H1 (cell line): ENCODE measurements around the gene MANSC4. TPM values are rescaled to one million over a fixed set of nuclear protein-coding genes. Genes with fewer than 3 reads are reported as not detected.

Experiments used
- CTCF ChIA-PET: fragments of 300-600 bp; sonication (Branson Sonifier 250); formaldehyde crosslinking; loops from one replicate; lab custom pipeline; 2021; ENCODE audit not compliant: partially characterized antibody; lab: Charles Lee
- POLR2A ChIA-PET: fragments of 300-600 bp; sonication (Branson Sonifier 250); formaldehyde crosslinking; loops from one replicate; lab custom pipeline; 2021; ENCODE audit warnings: inconsistent platforms; ENCODE audit not compliant: partially characterized antibody; lab: Charles Lee
- DNase-seq, 2 experiments: peaks; one replicate each; pipeline versions ENCODE4 v3.0.0 to v3.0.0-alpha.2; 2010 to 2022; ENCODE audit warnings: low spot score in 2 of 2, low read depth in 1 of 2, mixed read lengths in 1 of 2
- FAIRE-seq: peaks from 2 replicates; lab custom pipeline; 2011; peaks lifted over from hg19 to GRCh38; lab: Jason Lieb, UNC
- H2AFZ ChIP-seq: 2 replicates; pipeline ENCODE4 v1.8.1; 2012; ENCODE audit warnings: low read length, inconsistent platforms
- H2AK5ac ChIP-seq: 2 replicates; pipeline ENCODE4 v1.6.1; 2013; ENCODE audit warnings: low read depth, low read length
- H2BK120ac ChIP-seq: replicated peaks from 2 replicates; pipeline ENCODE3; 2013; ENCODE audit warnings: low read depth, low read length, inconsistent platforms
- H2BK12ac ChIP-seq: 2 replicates; pipeline ENCODE4 v1.6.1; 2013; ENCODE audit warnings: low read depth, low read length
- H2BK15ac ChIP-seq: 2 replicates; pipeline ENCODE4 v1.6.1; 2013; ENCODE audit warnings: low read length
- H2BK20ac ChIP-seq: 2 replicates; pipeline ENCODE4 v1.6.1; 2013; ENCODE audit warnings: low read length
- H2BK5ac ChIP-seq: 2 replicates; pipeline ENCODE4 v1.6.1; 2013; ENCODE audit warnings: low read depth, low read length
- H3K14ac ChIP-seq: 2 replicates; pipeline ENCODE4 v1.6.1; 2013; ENCODE audit warnings: inconsistent platforms; ENCODE audit not compliant: insufficient read length
- H3K18ac ChIP-seq: 2 replicates; pipeline ENCODE4 v1.6.1; 2013; ENCODE audit warnings: low read length; ENCODE audit errors: extremely low read depth
- H3K23ac ChIP-seq: 2 replicates; pipeline ENCODE4 v1.6.1; 2013; ENCODE audit warnings: inconsistent platforms; ENCODE audit not compliant: insufficient read length
- H3K23me2 ChIP-seq: 2 replicates; pipeline ENCODE4 v1.6.1; 2013; ENCODE audit warnings: low read depth, low read length
- H3K27ac ChIP-seq: 2 replicates; pipeline ENCODE4 v1.6.1; 2011; ENCODE audit warnings: low read depth, low read length, inconsistent platforms
- H3K27me3 ChIP-seq, 4 experiments: replicated peaks in 1 of 4; 1 replicate in 1 of 4; 2 replicates in 3 of 4; pipeline versions ENCODE4 v1.6.1 to v1.8.1; 2011 to 2013; ENCODE audit warnings: low read length in 3 of 4, mild to moderate bottlenecking in 3 of 4, inconsistent platforms in 2 of 4, mixed read lengths in 2 of 4, moderate library complexity in 1 of 4; ENCODE audit not compliant: control insufficient read depth in 3 of 4, insufficient read depth in 3 of 4; ENCODE audit errors: extremely low read depth in 1 of 4
- H3K36me3 ChIP-seq, 4 experiments: 2 replicates each; pipeline versions ENCODE4 v1.6.1 to v1.8.1; 2011 to 2013; ENCODE audit warnings: mild to moderate bottlenecking in 4 of 4, low read length in 3 of 4, moderate library complexity in 2 of 4, control low read depth in 1 of 4, inconsistent platforms in 1 of 4; ENCODE audit not compliant: insufficient read depth in 4 of 4, control insufficient read depth in 2 of 4
- H3K4ac ChIP-seq: replicated peaks from 2 replicates; pipeline ENCODE3; 2013; ENCODE audit warnings: low read length, low read depth, mixed read lengths, inconsistent platforms; ENCODE audit not compliant: insufficient read length
- H3K4me1 ChIP-seq, 4 experiments: replicated peaks in 1 of 4; 1 replicate in 1 of 4; 2 replicates in 3 of 4; pipeline versions ENCODE4 v1.6.1 to v1.8.1; 2011 to 2013; ENCODE audit warnings: low read length in 3 of 4, inconsistent platforms in 2 of 4, mixed read lengths in 1 of 4; ENCODE audit not compliant: insufficient read depth in 4 of 4, control insufficient read depth in 3 of 4
- H3K4me2 ChIP-seq, 2 experiments: 2 replicates each; pipeline versions ENCODE4 v1.6.1 to v1.8.1; 2011 to 2013; ENCODE audit warnings: low read depth in 2 of 2, low read length in 2 of 2, control low read depth in 1 of 2, inconsistent platforms in 1 of 2, mild to moderate bottlenecking in 1 of 2; ENCODE audit not compliant: insufficient read depth in 1 of 2
- H3K4me3 ChIP-seq, 4 experiments: fragments of 200-600, 300-600 bp in 1 of 4; sonication (generic), shearing (Covaris generic), sonication (Bioruptor Twin) in 1 of 4; 2 replicates each; pipeline versions ENCODE4 v1.5.1 to v1.8.1; 2011 to 2016; ENCODE audit warnings: low read length in 4 of 4, low read depth in 3 of 4, control low read depth in 2 of 4, inconsistent platforms in 2 of 4, mild to moderate bottlenecking in 2 of 4, mixed read lengths in 1 of 4, moderate library complexity in 1 of 4; ENCODE audit not compliant: insufficient read depth in 2 of 4; ENCODE audit errors: extremely low read depth in 1 of 4
- H3K56ac ChIP-seq: replicated peaks from 2 replicates; pipeline ENCODE3; 2013; ENCODE audit warnings: low read depth, mild to moderate bottlenecking, mixed read lengths, low read length, inconsistent platforms; ENCODE audit not compliant: insufficient read length
- H3K79me1 ChIP-seq: 2 replicates; pipeline ENCODE4 v1.6.1; 2013; ENCODE audit warnings: low read depth, low read length, control low read depth
- H3K79me2 ChIP-seq, 2 experiments: 2 replicates each; pipeline versions ENCODE4 v1.6.1 to v1.8.1; 2012 to 2013; ENCODE audit warnings: low read length in 2 of 2, mild to moderate bottlenecking in 2 of 2, inconsistent platforms in 1 of 2; ENCODE audit not compliant: insufficient read depth in 2 of 2, control insufficient read depth in 1 of 2
- H3K9ac ChIP-seq, 4 experiments: replicated peaks in 1 of 4; 1 replicate in 1 of 4; 2 replicates in 3 of 4; pipeline versions ENCODE4 v1.6.1 to v1.8.1; 2011 to 2013; ENCODE audit warnings: low read depth in 3 of 4, low read length in 3 of 4, control low read depth in 2 of 4, mild to moderate bottlenecking in 2 of 4, moderate library complexity in 2 of 4, inconsistent platforms in 1 of 4; ENCODE audit errors: extremely low read depth in 1 of 4
- H3K9me3 ChIP-seq, 2 experiments: 2 replicates each; pipeline versions ENCODE4 v1.6.1 to v1.8.1; 2012 to 2013; ENCODE audit warnings: mild to moderate bottlenecking in 2 of 2, moderate library complexity in 2 of 2, control low read depth in 1 of 2, inconsistent platforms in 1 of 2, low read depth in 1 of 2, low read length in 1 of 2, mixed read lengths in 1 of 2; ENCODE audit not compliant: insufficient read depth in 2 of 2
- H4K20me1 ChIP-seq, 2 experiments: replicated peaks in 1 of 2; 2 replicates each; pipeline versions ENCODE3 to v1.8.1; 2011 to 2013; ENCODE audit warnings: inconsistent platforms in 2 of 2, low read length in 2 of 2, mild to moderate bottlenecking in 1 of 2; ENCODE audit not compliant: insufficient read depth in 2 of 2, control insufficient read depth in 1 of 2
- H4K5ac ChIP-seq: 2 replicates; pipeline ENCODE4 v1.6.1; 2013; ENCODE audit warnings: low read length, low read depth, mixed read lengths, inconsistent platforms; ENCODE audit not compliant: insufficient read length
- H4K8ac ChIP-seq: 2 replicates; pipeline ENCODE4 v1.8.0; 2013; ENCODE audit warnings: mild to moderate bottlenecking, moderate library complexity, low read length, inconsistent platforms; ENCODE audit not compliant: insufficient read depth; ENCODE audit errors: extremely low read depth
- H4K91ac ChIP-seq: replicated peaks from 2 replicates; pipeline ENCODE3; 2013; ENCODE audit warnings: low read length, mixed read lengths, inconsistent platforms; ENCODE audit not compliant: insufficient read length
- BRCA1 ChIP-seq: IDR thresholded peaks from 2 replicates; pipeline ENCODE4 v1.6.1; 2012; ENCODE audit warnings: low read depth, low read length, improper control_type of control experiment
- CHD2 ChIP-seq: IDR thresholded peaks from 2 replicates; pipeline ENCODE4 v1.6.1; 2012; ENCODE audit warnings: low read length, improper control_type of control experiment
- CREB1 ChIP-seq: IDR thresholded peaks from 2 replicates; pipeline ENCODE4 v1.6.1; 2012; ENCODE audit warnings: inconsistent platforms
- CTCF ChIP-seq, 3 experiments: IDR thresholded peaks; 1 replicate in 2 of 3; 2 replicates in 1 of 3; pipeline versions ENCODE4 v1.5.1 to v1.6.1; 2011; ENCODE audit warnings: low read length in 3 of 3, mild to moderate bottlenecking in 3 of 3, inconsistent platforms in 2 of 3, low read depth in 1 of 3, moderate library complexity in 1 of 3; ENCODE audit not compliant: insufficient read depth in 1 of 3; ENCODE audit errors: control extremely low read depth in 1 of 3
- GABPA ChIP-seq: IDR thresholded peaks from 2 replicates; pipeline ENCODE4 v1.6.1; 2011; ENCODE audit warnings: mild to moderate bottlenecking, low read length, moderate library complexity, borderline replicate concordance; ENCODE audit not compliant: insufficient read depth
- HDAC2 ChIP-seq, 2 experiments: fragments of 300-600 bp in 1 of 2; sonication (generic) in 1 of 2; IDR thresholded peaks; 2 replicates each; pipeline ENCODE4 v1.6.1; 2011 to 2012; ENCODE audit warnings: low read depth in 2 of 2, low read length in 2 of 2, mild to moderate bottlenecking in 2 of 2, moderate library complexity in 2 of 2, borderline replicate concordance in 1 of 2, inconsistent platforms in 1 of 2
- KDM1A ChIP-seq: fragments of 200-600, 300-600 bp; sonication (generic); IDR thresholded peaks from 2 replicates; pipeline ENCODE4 v1.7.1; 2016; ENCODE audit warnings: mild to moderate bottlenecking, low read length, borderline replicate concordance
- NRF1 ChIP-seq: IDR thresholded peaks from 2 replicates; pipeline ENCODE4 v1.6.1; 2011; ENCODE audit warnings: mild to moderate bottlenecking, low read depth, low read length, improper control_type of control experiment
- PHF8 ChIP-seq: fragments of 200-600 bp; sonication (generic); conservative IDR thresholded peaks from 2 replicates; pipeline ENCODE4 v1.7.1; 2012; ENCODE audit warnings: low read depth, mild to moderate bottlenecking, inconsistent platforms, low read length, moderate library complexity
- POU5F1 ChIP-seq: IDR thresholded peaks from 2 replicates; pipeline ENCODE4 v1.6.1; 2011; ENCODE audit warnings: low read depth, mild to moderate bottlenecking, low read length, moderate library complexity
- RXRA ChIP-seq: IDR thresholded peaks from 2 replicates; pipeline ENCODE4 v1.6.1; 2011; ENCODE audit warnings: low read depth, mild to moderate bottlenecking, low read length, moderate library complexity; ENCODE audit not compliant: insufficient read depth
- SP4 ChIP-seq: IDR thresholded peaks from 2 replicates; pipeline ENCODE4 v1.6.1; 2012; ENCODE audit warnings: low read length, inconsistent platforms
- WGBS, 2 experiments: shearing (Covaris generic) in 1 of 2; methylation state at CpG; one replicate each; pipeline versions ENCODE4 v1.1.6 to v1.1.7; 2013 to 2015; ENCODE audit warnings: low lambda C conversion rate in 2 of 2, mixed read lengths in 2 of 2, inconsistent platforms in 1 of 2, low coverage in 1 of 2, missing lambda C conversion rate in 1 of 2; ENCODE audit not compliant: insufficient replicate concordance in 2 of 2, insufficient coverage in 1 of 2, insufficient read length in 1 of 2; ENCODE audit errors: extremely low coverage in 1 of 2, missing lambda C conversion rate in 1 of 2; 5-methylcytosine and 5-hydroxymethylcytosine counted together
- polyA plus RNA-seq, 7 experiments: library from polyadenylated mRNA; depleted of rRNA in 3 of 7; stranded (reverse) in 5 of 7; unstranded in 2 of 7; fragments of >200 nt in 5 of 7; fragments of 200-250 nt in 2 of 7; gene quantifications; 1 replicate in 5 of 7; 2 replicates in 1 of 7; 4 replicates in 1 of 7; pipeline versions ENCODE4 v1.2.1 to v1.2.3, GENCODE V29; 2011 to 2013; ENCODE audit warnings: missing spikeins in 2 of 7, mixed read lengths in 2 of 7
- total RNA-seq: library from RNA; stranded (reverse); fragmentation: NEBNext Ultra II Directional; extraction: Animal tissue kit (Norgen Biotek cat#: 25700); gene quantifications from 2 replicates; pipeline ENCODE4 v1.2.1, GENCODE V29; 2021

The MANSC4 gene
- total and polyA plus RNA-seq, 2 of the 8 experiments (the other 6 are each of a cell fraction or from before 2014, with no cell fraction given), result not detected

- H3K79me1 ChIP-seq, result no peaks in the 10 kb centered on the region; the same call in 1 of the 2 replicates
- peaks cover 0 to 67% of the 10 kb centered on the region in 2 experiments; a peak in 3 of 4 replicates for H3K79me2 ChIP-seq
- H3K56ac ChIP-seq, result no peak overlapping the region
- H3K27me3 ChIP-seq, result no peaks in the 10 kb centered on the region
- no peaks in the 10 kb centered on the region; a peak in 1 of 7 replicates for H3K4me1 ChIP-seq
- H2BK15ac ChIP-seq, result no peak overlapping the region
- H2AFZ ChIP-seq, result no peak overlapping the region
- peaks cover 2 to 10% (median 6%) of the 10 kb centered on the region in 4 experiments; a peak in 5 of 8 replicates for H3K36me3 ChIP-seq
- H2BK12ac ChIP-seq, result no peak overlapping the region
- H3K23me2 ChIP-seq, result no peaks in the 10 kb centered on the region
- ChIA-PET CTCF (interaction anchor here (0.6 to 0.7 kb wide), 2 partner anchors 36 to 828 kb away, joined by 3 read pairs; no protein-coding TSS in a partner anchor), POLR2A (interaction anchor here (0.6 to 4.1 kb wide), 5 partner anchors 8 to 46 kb away, joined by 3 to 18 read pairs (median 3); partner anchors contain the start of genes KLHL42 and MANSC4)
- H3K23ac ChIP-seq, result no peak overlapping the region
- no peak overlapping the region for H2BK5ac ChIP-seq
- H4K91ac ChIP-seq, result no peak overlapping the region
- no peak overlapping the region for H2AK5ac ChIP-seq
- no peak overlapping the region for H3K4me3 ChIP-seq
- no peak overlapping the region for H3K27ac ChIP-seq
- FAIRE-seq (no peak), DNase-seq (no peak)
- peaks cover 0 to 4% of the 10 kb centered on the region in 2 experiments for H4K20me1 ChIP-seq
- H3K4me2 ChIP-seq, result no peak overlapping the region
- H2BK20ac ChIP-seq, result no peak overlapping the region
- H3K14ac ChIP-seq, result no peak overlapping the region
- no peaks in the 10 kb centered on the region for H3K9me3 ChIP-seq
- no peak overlapping the region for H4K5ac ChIP-seq
- WGBS, 2 experiments, result 85% methylated on average over 2 of the region's 2 CpGs; no CpG with 5 or more reads in 1 of the 2 experiments
- no peak overlapping the region for H2BK120ac ChIP-seq
- no peak overlapping the region for H3K4ac ChIP-seq
- no peak overlapping the region for H3K9ac ChIP-seq
- H4K8ac ChIP-seq, result no peak overlapping the region
- no peak overlapping the region for H3K18ac ChIP-seq
- TF ChIP-seq GABPA, result no peak
- no peak for TF ChIP-seq SP4
- TF ChIP-seq HDAC2 (IDR thresholded peaks at IDR 0.05; ENCODE audit: borderline replicate concordance in 1 of 2, low read depth in 2 of 2, low read length in 2 of 2), result no peak
- no peak for TF ChIP-seq NRF1
- TF ChIP-seq RXRA, result no peak
- TF ChIP-seq BRCA1, result no peak
- no peak for TF ChIP-seq POU5F1
- no peak for TF ChIP-seq KDM1A
- no peak for TF ChIP-seq CREB1
- TF ChIP-seq CTCF (IDR thresholded peaks at IDR 0.05; ENCODE audit: control extremely low read depth in 1 of 3, insufficient read depth in 1 of 3, low read depth in 1 of 3, low read length in 3 of 3), result no peak
- no peak for TF ChIP-seq PHF8
- no peak for TF ChIP-seq CHD2
Measured at GRCh38 chr12:27787559-27787958, 7.5 kb upstream of the MANSC4 start.
